Natural killer cell treated with Interleukin-12 subunit alpha and Interleukin-12 subunit beta and Interleukin-15 and Interleukin-18, amount 100 ng/mL, for 72 hours (primary cell): ENCODE data around the gene ADGRV1. TPM values are rescaled to one million over a fixed set of nuclear protein-coding genes. Genes with fewer than 3 reads are reported as not detected.
A peak's percentile ranks its signal among the peaks of the same experiment; 100 is the strongest.

Experiments
- ATAC-seq, 2 donors: fragments of 150-1000 bp; cut with Tn5 transposase in 1 of 2; sonication (Bioruptor Pico), chemical (Tn5 transposase) in 1 of 2; 2 replicates each; pipeline ENCODE4 v1.10.0; 2021
- DNase-seq: peaks from one replicate; pipeline ENCODE4 v3.0.0; 2022; ENCODE audit warnings: low spot score
- H3K27ac Mint-ChIP-seq, 2 donors: 1 replicate in 1 of 2; 2 replicates in 1 of 2; pipeline ENCODE4 v1.8.0; 2022; ENCODE audit warnings: mixed read lengths in 2 of 2, mild to moderate bottlenecking in 1 of 2, moderate library complexity in 1 of 2
- H3K27me3 Mint-ChIP-seq, 2 donors: 1 replicate in 1 of 2; 2 replicates in 1 of 2; pipeline ENCODE4 v1.8.0; 2022; ENCODE audit warnings: mixed read lengths in 2 of 2
- H3K36me3 Mint-ChIP-seq: one replicate; pipeline ENCODE4 v1.8.0; 2022; ENCODE audit warnings: mixed read lengths
- H3K4me1 Mint-ChIP-seq, 2 donors: 1 replicate in 1 of 2; 2 replicates in 1 of 2; pipeline ENCODE4 v1.8.0; 2022; ENCODE audit warnings: low read depth in 2 of 2, mixed read lengths in 2 of 2, mild to moderate bottlenecking in 1 of 2
- H3K4me3 Mint-ChIP-seq: one replicate; pipeline ENCODE4 v1.8.0; 2022; ENCODE audit warnings: mixed read lengths
- H3K9me3 Mint-ChIP-seq: 2 replicates; pipeline ENCODE4 v1.8.0; 2022; ENCODE audit warnings: mixed read lengths
- total RNA-seq, 2 donors: library from RNA; stranded (reverse); gene quantifications; one replicate each; pipeline ENCODE4 v1.2.3, GENCODE V29; 2022

The ADGRV1 gene
- total RNA-seq, 2 donors from 2014 or later: 0.33 TPM; not detected in 1

DNA sequence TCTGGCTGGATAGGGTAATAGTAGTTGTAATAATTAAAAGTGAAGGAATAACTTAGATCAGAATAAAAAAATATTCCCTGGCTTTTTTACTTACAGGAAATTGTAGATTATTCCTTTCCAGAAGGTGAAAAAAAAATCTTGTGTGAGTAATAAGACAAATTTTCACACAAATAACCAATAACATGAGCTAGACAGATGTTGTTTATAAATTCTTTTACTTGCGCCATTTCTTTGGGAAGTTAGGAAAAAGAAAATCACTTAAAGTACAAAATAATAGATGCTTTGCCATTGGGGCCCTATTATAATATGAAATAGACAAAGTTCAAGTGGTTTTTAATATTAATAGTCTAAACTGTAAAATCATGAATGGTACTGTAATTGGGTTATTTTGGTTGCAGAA lies 620.4 kb downstream of the ADGRV1 start:
- no peak for ATAC-seq
- Mint-ChIP-seq H3K36me3 (no peaks in the 10 kb centered on the region), H3K4me1 (peaks cover 20 to 23% of the 10 kb centered on the region in 2 donors)

GRCh38 chr5:91180506-91180905 lies 621.9 kb downstream of the ADGRV1 start:
- DNase-seq (no peak), ATAC-seq (no peak)
- no peaks in the 10 kb centered on the region for H3K36me3 Mint-ChIP-seq
- no peak overlapping the region for H3K4me3 Mint-ChIP-seq
- peaks cover 2 to 5% of the 10 kb centered on the region in 2 donors for H3K27me3 Mint-ChIP-seq
- no peaks in the 10 kb centered on the region for H3K9me3 Mint-ChIP-seq
- H3K4me1 Mint-ChIP-seq: peaks cover 15 to 23% of the 10 kb centered on the region in 2 donors
- no peak overlapping the region for H3K27ac Mint-ChIP-seq

More for the DNA sequence above, 620.4 kb downstream of the ADGRV1 start:
- Mint-ChIP-seq H3K4me3 (no peak overlapping the region), H3K27me3 (peaks cover 0 to 5% of the 10 kb centered on the region in 2 donors), H3K9me3 (no peaks in the 10 kb centered on the region), H3K27ac (no peak overlapping the region)
- no peak for DNase-seq

DNA sequence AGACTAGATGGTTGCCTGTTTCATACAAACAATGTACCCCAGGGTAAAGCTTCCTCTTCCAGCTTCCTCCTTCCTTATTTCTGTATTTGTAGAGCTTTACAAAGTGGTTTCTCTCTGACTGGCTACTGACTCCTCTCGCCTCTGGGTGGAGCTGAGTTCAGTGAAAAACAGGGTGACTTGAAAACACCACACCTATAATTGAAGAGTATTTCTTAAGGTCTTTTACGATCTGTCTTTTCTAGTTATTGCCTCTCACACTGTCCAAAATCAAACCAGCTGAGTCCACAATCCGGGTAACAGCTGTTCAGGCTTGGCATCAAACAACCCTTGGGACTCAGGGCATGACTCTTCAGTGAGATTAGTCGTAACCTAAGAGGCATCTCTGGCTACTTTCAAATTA lies 624.2 kb downstream of the ADGRV1 start:
- ATAC-seq (peak in 1 of 2 donors; percentile 27), DNase-seq (no peak)
- peaks cover 8 to 12% of the 10 kb centered on the region in 2 donors for H3K4me1 Mint-ChIP-seq
- no peak overlapping the region for H3K27ac Mint-ChIP-seq
- no peak overlapping the region for H3K4me3 Mint-ChIP-seq
- H3K36me3 Mint-ChIP-seq: no peaks in the 10 kb centered on the region
- H3K27me3 Mint-ChIP-seq: peaks cover 7 to 16% of the 10 kb centered on the region in 2 donors
- H3K9me3 Mint-ChIP-seq: no peaks in the 10 kb centered on the region

DNA sequence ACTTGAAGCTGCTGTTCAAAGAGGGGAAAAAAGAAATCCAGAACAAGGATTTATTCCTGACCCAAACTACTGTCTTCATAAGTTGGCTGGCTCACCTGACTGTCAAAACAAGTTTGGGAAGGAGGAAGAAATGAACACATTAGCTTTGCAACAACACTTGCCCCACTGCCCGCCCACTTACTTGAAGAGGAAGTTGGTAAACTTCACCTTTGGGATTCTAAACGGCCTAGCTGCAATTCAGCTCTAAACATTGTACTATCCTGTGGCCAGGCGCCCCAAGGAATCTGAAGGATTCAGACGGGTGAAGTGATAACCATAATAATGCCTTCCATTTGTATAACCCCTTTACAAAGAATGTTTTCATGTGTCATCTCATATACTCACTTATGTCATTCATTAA lies 625.1 kb downstream of the ADGRV1 start:
- ATAC-seq (no peak), DNase-seq (no peak)
- Mint-ChIP-seq H3K4me3 (no peak overlapping the region), H3K9me3 (no peaks in the 10 kb centered on the region), H3K4me1 (peaks cover 8 to 12% of the 10 kb centered on the region in 2 donors), H3K27me3 (peaks cover 7 to 16% of the 10 kb centered on the region in 2 donors), H3K36me3 (no peaks in the 10 kb centered on the region), H3K27ac (peak overlapping the region in 1 of 2 donors; percentile 56)

- H3K4me3 Mint-ChIP-seq: no peak overlapping the region
- DNase-seq (no peak), ATAC-seq (no peak)
- H3K36me3 Mint-ChIP-seq: no peaks in the 10 kb centered on the region
- no peak overlapping the region for H3K27ac Mint-ChIP-seq
- H3K4me1 Mint-ChIP-seq: peaks cover 8 to 16% of the 10 kb centered on the region in 2 donors
- peaks cover 7 to 16% of the 10 kb centered on the region in 2 donors for H3K27me3 Mint-ChIP-seq
- no peaks in the 10 kb centered on the region for H3K9me3 Mint-ChIP-seq
Observed at GRCh38 chr5:91186101-91186500, 627.5 kb downstream of the ADGRV1 start.

DNA sequence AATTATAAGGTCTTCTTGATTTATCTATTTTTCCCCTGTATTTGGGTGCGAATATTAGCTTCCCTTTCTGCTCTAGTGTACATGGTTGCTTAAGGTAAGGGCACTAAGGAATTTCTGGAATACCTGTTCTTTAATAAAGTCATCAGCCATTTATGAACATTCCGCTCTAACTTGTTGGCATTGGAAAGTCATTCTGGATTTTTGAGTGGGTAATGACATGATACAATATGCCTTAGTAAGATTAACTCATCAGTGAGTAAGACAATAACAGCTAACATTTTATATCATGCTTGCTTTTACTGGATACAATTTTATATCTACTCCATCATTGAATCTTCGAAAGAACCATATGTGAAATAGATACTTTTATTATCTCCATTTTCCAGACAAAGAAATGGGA lies 628.4 kb downstream of the ADGRV1 start:
- H3K4me1 Mint-ChIP-seq: peaks cover 8 to 16% of the 10 kb centered on the region in 2 donors
- H3K27me3 Mint-ChIP-seq: peaks cover 5 to 16% of the 10 kb centered on the region in 2 donors
- DNase-seq (no peak), ATAC-seq (no peak)
- H3K9me3 Mint-ChIP-seq: no peaks in the 10 kb centered on the region
- H3K4me3 Mint-ChIP-seq: no peak overlapping the region
- H3K36me3 Mint-ChIP-seq: no peaks in the 10 kb centered on the region
- no peak overlapping the region for H3K27ac Mint-ChIP-seq

- Mint-ChIP-seq H3K27me3 (peaks cover 5 to 16% of the 10 kb centered on the region in 2 donors), H3K4me3 (no peak overlapping the region), H3K4me1 (peaks cover 4 to 9% of the 10 kb centered on the region in 2 donors), H3K27ac (no peak overlapping the region), H3K36me3 (no peaks in the 10 kb centered on the region), H3K9me3 (peaks cover 3% of the 10 kb centered on the region)
- ATAC-seq (no peak), DNase-seq (no peak)
Observed at GRCh38 chr5:91188755-91189154, 630.2 kb downstream of the ADGRV1 start.

GRCh38 chr5:91189480-91190313 lies 631.1 kb downstream of the ADGRV1 start:
- Mint-ChIP-seq H3K4me1 (peaks cover 0 to 7% of the 10 kb centered on the region in 2 donors), H3K27ac (no peak overlapping the region), H3K4me3 (peak overlapping the region; percentile 21), H3K27me3 (peaks cover 5 to 16% of the 10 kb centered on the region in 2 donors), H3K36me3 (no peaks in the 10 kb centered on the region), H3K9me3 (peaks cover 3% of the 10 kb centered on the region)
- no peak for DNase-seq
- no peak for ATAC-seq

DNA sequence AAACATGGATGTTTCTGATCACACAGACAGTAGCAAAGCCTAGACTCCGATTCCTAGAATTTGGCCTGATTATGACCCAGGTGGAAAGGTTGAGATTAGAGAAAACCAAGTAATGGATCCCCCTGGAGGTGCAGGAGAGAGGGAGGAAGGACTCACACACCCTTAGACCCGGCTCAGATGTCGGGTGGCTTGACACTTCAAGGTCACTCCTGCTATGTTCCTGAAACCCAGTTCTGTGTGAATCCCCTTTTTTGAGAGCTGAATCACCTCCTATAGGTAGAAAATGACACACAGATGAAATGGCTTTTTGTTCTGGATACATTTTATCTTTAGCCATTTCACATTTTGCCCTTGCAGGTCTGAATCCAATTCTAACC lies 631.7 kb downstream of the ADGRV1 start:
- Mint-ChIP-seq H3K36me3 (no peaks in the 10 kb centered on the region), H3K27me3 (peaks cover 5 to 16% of the 10 kb centered on the region in 2 donors), H3K4me1 (peaks cover 0 to 7% of the 10 kb centered on the region in 2 donors), H3K4me3 (no peak overlapping the region), H3K27ac (no peak overlapping the region), H3K9me3 (peaks cover 3% of the 10 kb centered on the region)
- ATAC-seq (no peak), DNase-seq (no peak)

- no peak overlapping the region for H3K27ac Mint-ChIP-seq
- ATAC-seq: no peak
- peaks cover 3% of the 10 kb centered on the region for H3K9me3 Mint-ChIP-seq
- H3K4me3 Mint-ChIP-seq: no peak overlapping the region
- H3K36me3 Mint-ChIP-seq: no peaks in the 10 kb centered on the region
- peaks cover 3 to 24% of the 10 kb centered on the region in 2 donors for H3K27me3 Mint-ChIP-seq
- peaks cover 0 to under 1% of the 10 kb centered on the region in 2 donors for H3K4me1 Mint-ChIP-seq
- DNase-seq: no peak
Observed at GRCh38 chr5:91194824-91195381, 636.3 kb downstream of the ADGRV1 start.

DNA sequence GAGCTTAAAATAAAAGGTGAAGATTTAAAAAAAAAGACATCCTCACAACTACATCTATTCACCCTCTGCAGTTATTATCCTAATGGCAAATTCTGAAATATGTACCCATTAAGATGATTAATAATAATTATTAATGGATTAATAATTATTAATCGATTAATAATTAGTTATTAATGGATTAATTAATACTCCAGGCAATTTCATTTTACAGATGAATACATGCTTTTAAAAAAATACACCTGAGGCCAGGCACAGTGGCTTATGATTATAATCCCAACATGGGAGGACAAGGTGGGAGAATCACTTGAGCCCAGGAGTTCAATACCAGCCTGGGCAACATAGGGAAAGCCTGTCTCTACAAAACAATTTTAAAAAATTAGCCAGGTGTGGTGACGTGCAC lies 642.1 kb downstream of the ADGRV1 start:
- H3K4me1 Mint-ChIP-seq: no peaks in the 10 kb centered on the region
- no peak overlapping the region for H3K4me3 Mint-ChIP-seq
- H3K36me3 Mint-ChIP-seq: no peaks in the 10 kb centered on the region
- H3K27me3 Mint-ChIP-seq: peaks cover 3 to 24% of the 10 kb centered on the region in 2 donors
- H3K9me3 Mint-ChIP-seq: no peaks in the 10 kb centered on the region
- no peak for ATAC-seq
- DNase-seq: no peak
- no peak overlapping the region for H3K27ac Mint-ChIP-seq

GRCh38 chr5:91206103-91206502 lies 647.5 kb downstream of the ADGRV1 start:
- no peaks in the 10 kb centered on the region for H3K9me3 Mint-ChIP-seq
- no peaks in the 10 kb centered on the region for H3K36me3 Mint-ChIP-seq
- no peak overlapping the region for H3K27ac Mint-ChIP-seq
- no peaks in the 10 kb centered on the region for H3K4me1 Mint-ChIP-seq
- H3K4me3 Mint-ChIP-seq: no peak overlapping the region
- no peak for ATAC-seq
- DNase-seq: no peak
- H3K27me3 Mint-ChIP-seq: peaks cover 0 to 3% of the 10 kb centered on the region in 2 donors

GRCh38 chr5:91206734-91207133 lies 648.1 kb downstream of the ADGRV1 start:
- no peaks in the 10 kb centered on the region for H3K4me1 Mint-ChIP-seq
- no peak for DNase-seq
- no peaks in the 10 kb centered on the region for H3K9me3 Mint-ChIP-seq
- ATAC-seq: no peak
- H3K4me3 Mint-ChIP-seq: no peak overlapping the region
- H3K36me3 Mint-ChIP-seq: no peaks in the 10 kb centered on the region
- no peak overlapping the region for H3K27ac Mint-ChIP-seq
- H3K27me3 Mint-ChIP-seq: peaks cover 0 to 3% of the 10 kb centered on the region in 2 donors

DNA sequence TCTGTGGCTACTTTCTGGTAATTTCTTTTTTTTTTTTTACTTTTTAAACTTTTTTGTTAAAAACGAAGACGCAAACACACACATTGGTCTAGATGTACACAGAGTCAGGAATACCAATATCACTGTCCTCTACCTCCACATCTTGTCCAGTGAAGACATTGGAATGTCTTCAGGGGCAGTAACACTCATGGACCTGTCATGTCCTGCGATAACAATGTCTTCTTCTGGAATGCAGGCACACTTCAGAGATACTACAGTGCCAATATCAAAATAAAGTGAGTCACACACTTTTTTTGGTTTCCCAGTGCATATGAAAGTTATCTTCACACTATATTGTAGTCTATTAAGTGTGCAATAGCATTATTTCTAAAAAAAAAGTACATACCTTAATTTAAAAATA lies 648.7 kb downstream of the ADGRV1 start:
- Mint-ChIP-seq H3K9me3 (no peaks in the 10 kb centered on the region), H3K36me3 (no peaks in the 10 kb centered on the region), H3K4me3 (no peak overlapping the region), H3K4me1 (no peaks in the 10 kb centered on the region), H3K27me3 (peaks cover 0 to 3% of the 10 kb centered on the region in 2 donors), H3K27ac (no peak overlapping the region)
- ATAC-seq (no peak), DNase-seq (no peak)
